ENCODE data around the gene ADISSP. TPM values are rescaled to one million over a fixed set of nuclear protein-coding genes. Genes with fewer than 3 reads are reported as not detected.

Gene ADISSP
- total RNA-seq, 1 donor from 2014 or later: 23.5 TPM

DNA sequence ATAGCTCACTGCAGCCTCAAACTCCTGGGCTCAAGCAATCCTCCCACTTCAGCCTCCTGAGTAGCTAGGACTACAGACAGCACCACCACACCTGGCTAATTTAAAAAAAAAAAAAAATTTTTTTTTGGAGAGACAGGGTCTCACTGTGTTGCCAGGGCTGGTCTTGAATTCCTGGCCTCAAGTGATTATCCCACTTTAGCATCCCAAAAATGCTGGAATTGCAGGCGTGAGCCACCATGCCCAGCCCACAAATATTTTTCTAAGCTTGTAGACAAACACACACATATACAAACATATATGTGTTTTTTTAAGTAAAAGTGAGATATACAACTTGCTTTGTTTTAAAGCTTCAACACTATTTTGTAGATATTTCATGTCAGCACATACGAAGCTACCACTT, 24.3 kb downstream of the ADISSP start:
- Mint-ChIP-seq H3K4me3 (ENCODE audit: unreplicated experiment) (no peak overlapping the region), H3K36me3 (ENCODE audit: low read depth) (peaks cover 2% of the 10 kb centered on the region), H3K27ac (ENCODE audit: unreplicated experiment) (no peak overlapping the region), H3K4me1 (ENCODE audit: low read depth) (peaks cover 4% of the 10 kb centered on the region), H3K27me3 (ENCODE audit: low read depth) (peaks cover 8% of the 10 kb centered on the region), H3K9me3 (ENCODE audit: low read depth) (no peaks in the 10 kb centered on the region)
- no peak for TF ChIP-seq CTCF (IDR thresholded peaks at IDR 0.05)
- DNase-seq (ENCODE audit: low spot score): no peak

GRCh38 chr20:3741836-3742458, 25.6 kb downstream of the ADISSP start:
- Mint-ChIP-seq H3K27ac (ENCODE audit: unreplicated experiment) (no peak overlapping the region), H3K36me3 (ENCODE audit: low read depth) (peaks cover 2% of the 10 kb centered on the region), H3K4me3 (ENCODE audit: unreplicated experiment) (no peak overlapping the region), H3K9me3 (ENCODE audit: low read depth) (no peaks in the 10 kb centered on the region), H3K4me1 (ENCODE audit: low read depth) (peaks cover 4% of the 10 kb centered on the region), H3K27me3 (ENCODE audit: low read depth) (peaks cover 10% of the 10 kb centered on the region)
- DNase-seq (ENCODE audit: low spot score): peak; percentile 80
- TF ChIP-seq CTCF (IDR thresholded peaks at IDR 0.05): no peak

GRCh38 chr20:3740615-3741301, 26.8 kb downstream of the ADISSP start:
- no peak overlapping the region for H3K27ac Mint-ChIP-seq (ENCODE audit: unreplicated experiment)
- no peaks in the 10 kb centered on the region for H3K9me3 Mint-ChIP-seq (ENCODE audit: low read depth)
- peaks cover 2% of the 10 kb centered on the region for H3K36me3 Mint-ChIP-seq (ENCODE audit: low read depth)
- H3K4me3 Mint-ChIP-seq (ENCODE audit: unreplicated experiment): no peak overlapping the region
- DNase-seq (ENCODE audit: low spot score): peak; percentile 71
- no peak for TF ChIP-seq CTCF (IDR thresholded peaks at IDR 0.05)
- H3K4me1 Mint-ChIP-seq (ENCODE audit: low read depth): peaks cover 4% of the 10 kb centered on the region
- H3K27me3 Mint-ChIP-seq (ENCODE audit: low read depth): peaks cover 5% of the 10 kb centered on the region

- TF ChIP-seq CTCF (IDR thresholded peaks at IDR 0.05): no peak
- Mint-ChIP-seq H3K36me3 (ENCODE audit: low read depth) (peaks cover 2% of the 10 kb centered on the region), H3K4me1 (ENCODE audit: low read depth) (peaks cover 4% of the 10 kb centered on the region), H3K4me3 (ENCODE audit: unreplicated experiment) (no peak overlapping the region), H3K27me3 (ENCODE audit: low read depth) (peaks cover 5% of the 10 kb centered on the region), H3K27ac (ENCODE audit: unreplicated experiment) (no peak overlapping the region), H3K9me3 (ENCODE audit: low read depth) (no peaks in the 10 kb centered on the region)
- no peak for DNase-seq (ENCODE audit: low spot score)
These were observed 27.6 kb downstream of the ADISSP start for GRCh38 chr20:3739926-3740451.

DNA sequence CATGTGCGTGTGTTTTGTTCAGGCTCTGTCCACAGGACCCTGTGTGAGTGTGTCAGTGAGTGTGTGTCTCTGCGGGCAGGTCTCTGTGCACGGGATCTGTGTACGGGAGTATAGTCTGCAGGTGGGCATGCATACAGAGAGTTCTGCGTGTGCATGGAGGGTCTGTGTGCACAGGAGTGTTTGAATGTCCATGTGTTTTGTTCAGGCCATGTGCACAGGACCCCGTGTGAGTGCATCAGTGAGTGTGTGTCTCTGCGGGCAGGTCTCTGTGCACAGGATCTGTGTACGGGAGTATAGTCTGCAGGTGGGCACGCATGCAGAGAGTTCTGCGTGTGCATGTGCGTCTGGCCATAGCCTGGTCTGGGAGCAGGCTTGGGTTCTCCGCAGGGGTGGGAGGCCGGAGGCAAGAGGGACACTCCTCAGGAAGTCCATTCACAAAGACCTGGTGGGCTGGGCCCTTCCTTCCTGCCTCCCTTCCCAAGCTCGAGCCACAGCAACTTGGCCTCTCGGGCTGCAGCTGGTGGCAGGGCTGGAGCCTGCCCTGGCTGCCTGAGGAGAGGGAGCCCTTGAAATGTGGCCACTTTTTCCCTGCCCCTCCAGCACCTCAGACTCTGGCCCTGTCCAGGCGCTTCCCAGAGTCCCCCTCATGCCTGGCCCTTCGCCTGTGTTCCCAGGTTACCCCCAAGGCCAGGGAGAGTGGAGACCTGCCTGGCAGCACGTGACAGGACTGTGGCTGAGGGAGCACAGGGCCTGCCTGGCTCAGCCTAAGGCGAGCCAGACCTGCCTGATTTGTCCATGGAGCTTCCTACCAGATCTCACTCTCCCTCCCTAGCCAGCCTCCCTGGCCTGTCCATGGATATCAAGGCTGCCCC, 28.3 kb downstream of the ADISSP start:
- H3K27me3 Mint-ChIP-seq (ENCODE audit: low read depth): peaks cover 1% of the 10 kb centered on the region
- no peaks in the 10 kb centered on the region for H3K36me3 Mint-ChIP-seq (ENCODE audit: low read depth)
- DNase-seq (ENCODE audit: low spot score): peak; percentile 67
- no peak overlapping the region for H3K4me3 Mint-ChIP-seq (ENCODE audit: unreplicated experiment)
- H3K4me1 Mint-ChIP-seq (ENCODE audit: low read depth): no peaks in the 10 kb centered on the region
- no peaks in the 10 kb centered on the region for H3K9me3 Mint-ChIP-seq (ENCODE audit: low read depth)
- no peak overlapping the region for H3K27ac Mint-ChIP-seq (ENCODE audit: unreplicated experiment)
- no peak for TF ChIP-seq CTCF (IDR thresholded peaks at IDR 0.05)
